Tibial nerve (tissue), 4 donors: ENCODE measurements around the gene CSE1L. TPM values are rescaled to one million over a fixed set of nuclear protein-coding genes. Genes with fewer than 3 reads are reported as not detected.

ENCODE experiments used
- DNase-seq, 2 donors: peaks; one replicate each; pipeline ENCODE4 v3.0.0-alpha.2; 2019; ENCODE audit warnings: low spot score in 2 of 2
- H3K27ac ChIP-seq, 4 donors: fragments of 200-600 bp; sonication (generic) in 3 of 4; one replicate each; pipeline ENCODE4 v1.5.1; 2017 to 2019; ENCODE audit warnings: mild to moderate bottlenecking in 1 of 4
- H3K27me3 ChIP-seq, 2 donors: fragments of 200-600 bp; sonication (generic) in 1 of 2; one replicate each; pipeline versions ENCODE4 v1.5.1 to v1.6.0; 2017 to 2019
- H3K36me3 ChIP-seq, 3 donors: fragments of 200-600 bp; sonication (generic); one replicate each; pipeline ENCODE4 v1.5.1; 2018 to 2019
- H3K4me1 ChIP-seq, 4 donors: fragments of 200-600 bp; sonication (generic) in 3 of 4; one replicate each; pipeline ENCODE4 v1.5.1; 2017 to 2019
- H3K4me3 ChIP-seq, 4 donors: fragments of 200-600 bp; sonication (generic) in 3 of 4; one replicate each; pipeline ENCODE4 v1.5.1; 2017 to 2019; ENCODE audit warnings: mild to moderate bottlenecking in 1 of 4, moderate library complexity in 1 of 4
- H3K9me3 ChIP-seq, 4 donors: fragments of 200-600 bp; sonication (generic) in 3 of 4; one replicate each; pipeline ENCODE4 v1.5.1; 2017 to 2019
- CTCF ChIP-seq, 5 experiments: fragments of 200-600 bp in 3 of 5; fragments of 450-650 bp in 2 of 5; sonication (generic) in 3 of 5; IDR thresholded peaks; one replicate each; pipeline ENCODE4 v1.5.1; 2016 to 2019; ENCODE audit warnings: antibody characterized with exemption in 5 of 5, mild to moderate bottlenecking in 3 of 5, moderate library complexity in 2 of 5
- EP300 ChIP-seq, 2 donors: sonication (generic); formaldehyde crosslinking; IDR thresholded peaks; one replicate each; pipeline ENCODE4 v1.6.1; 2017; ENCODE audit warnings: antibody characterized with exemption in 2 of 2, mild to moderate bottlenecking in 1 of 2
- POLR2A ChIP-seq, 2 donors: fragments of 450-650 bp; IDR thresholded peaks; one replicate each; pipeline ENCODE4 v1.6.1; 2017; ENCODE audit warnings: antibody characterized with exemption in 2 of 2, mild to moderate bottlenecking in 2 of 2, moderate library complexity in 2 of 2
- WGBS, 2 donors: methylation state at CpG; one replicate each; pipeline ENCODE4 v1.1.5; 2018; 5-methylcytosine and 5-hydroxymethylcytosine counted together
- total RNA-seq, 4 donors: library from RNA; depleted of rRNA; stranded (reverse); fragments of >200 nt; gene quantifications; one replicate each; pipeline ENCODE4 v1.1.0, GENCODE V29; 2016

The CSE1L gene
- total RNA-seq, 4 donors from 2014 or later, result 23.9 to 42.0 (median 38.5) TPM

GRCh38 chr20:49112596-49113274 is 66.6 kb downstream of the CSE1L start:
- TF ChIP-seq POLR2A (IDR thresholded peaks at IDR 0.05) (no peak), CTCF (IDR thresholded peaks at IDR 0.05) (no peak), EP300 (IDR thresholded peaks at IDR 0.05) (no peak)
- 83 to 84% methylated on average over 15 of the region's 15 CpGs for WGBS, 2 donors
- H3K27me3 ChIP-seq, result no peaks in the 10 kb centered on the region
- no peaks in the 10 kb centered on the region for H3K9me3 ChIP-seq
- peaks cover 0 to 79% (median 11%) of the 10 kb centered on the region in 3 donors for H3K36me3 ChIP-seq
- no peak overlapping the region for H3K27ac ChIP-seq
- H3K4me1 ChIP-seq, result no peaks in the 10 kb centered on the region
- DNase-seq, result no peak
- H3K4me3 ChIP-seq, result no peak overlapping the region

- no peak overlapping the region for H3K4me3 ChIP-seq
These were observed 69.5 kb downstream of the CSE1L start for GRCh38 chr20:49115564-49115963.

GRCh38 chr20:49118307-49118706 is 72.2 kb downstream of the CSE1L start:
- TF ChIP-seq POLR2A (IDR thresholded peaks at IDR 0.05) (no peak), EP300 (IDR thresholded peaks at IDR 0.05) (no peak), CTCF (IDR thresholded peaks at IDR 0.05) (no peak)
- no peak for DNase-seq
- Histone ChIP-seq H3K27me3 (no peaks in the 10 kb centered on the region), H3K36me3 (peaks cover 0 to 90% (median 25%) of the 10 kb centered on the region in 3 donors), H3K4me1 (no peaks in the 10 kb centered on the region), H3K9me3 (no peaks in the 10 kb centered on the region), H3K27ac (no peak overlapping the region), H3K4me3 (no peak overlapping the region)
- 93 to 96% methylated on average over 3 of the region's 3 CpGs for WGBS, 2 donors

More at GRCh38 chr20:49115564-49115963, 69.5 kb downstream of the CSE1L start:
- Histone ChIP-seq H3K9me3 (no peaks in the 10 kb centered on the region), H3K36me3 (peaks cover 0 to 89% (median 21%) of the 10 kb centered on the region in 3 donors), H3K4me1 (no peaks in the 10 kb centered on the region), H3K27ac (no peak overlapping the region), H3K27me3 (no peaks in the 10 kb centered on the region)
- DNase-seq, result no peak
- 80 to 81% methylated on average over 7 of the region's 7 CpGs for WGBS, 2 donors
- TF ChIP-seq POLR2A (IDR thresholded peaks at IDR 0.05) (no peak), CTCF (IDR thresholded peaks at IDR 0.05) (no peak), EP300 (IDR thresholded peaks at IDR 0.05) (no peak)

- WGBS, 2 donors, result 94 to 96% methylated on average over 4 to 7 of the region's 7 CpGs
- Histone ChIP-seq H3K4me1 (no peaks in the 10 kb centered on the region), H3K4me3 (no peak overlapping the region), H3K9me3 (no peaks in the 10 kb centered on the region), H3K27ac (no peak overlapping the region), H3K36me3 (peaks cover 0 to 87% (median 35%) of the 10 kb centered on the region in 3 donors), H3K27me3 (no peaks in the 10 kb centered on the region)
- TF ChIP-seq CTCF (IDR thresholded peaks at IDR 0.05), result no peak
- no peak for TF ChIP-seq POLR2A (IDR thresholded peaks at IDR 0.05)
- TF ChIP-seq EP300 (IDR thresholded peaks at IDR 0.05), result no peak
- no peak for DNase-seq
These were observed 73.9 kb downstream of the CSE1L start for GRCh38 chr20:49119988-49120387.

- no peak overlapping the region for H3K4me3 ChIP-seq
- no peaks in the 10 kb centered on the region for H3K4me1 ChIP-seq
- no peak for DNase-seq
- H3K27ac ChIP-seq, result no peak overlapping the region
- H3K36me3 ChIP-seq, result peaks cover 0 to 72% (median 21%) of the 10 kb centered on the region in 3 donors
- TF ChIP-seq CTCF (IDR thresholded peaks at IDR 0.05), result no peak
- no peak for TF ChIP-seq EP300 (IDR thresholded peaks at IDR 0.05)
- TF ChIP-seq POLR2A (IDR thresholded peaks at IDR 0.05), result no peak
- H3K27me3 ChIP-seq, result no peaks in the 10 kb centered on the region
- no peaks in the 10 kb centered on the region for H3K9me3 ChIP-seq
- 93 to 95% methylated on average over 13 of the region's 13 CpGs for WGBS, 2 donors
These were observed 76.8 kb downstream of the CSE1L start for GRCh38 chr20:49122920-49123319.
